ENCODE measurements around the gene STAB1.

GRCh38 chr3:52561028-52561747 lies 66.0 kb downstream of the STAB1 start:
- TF ChIP-seq CTCF (IDR thresholded peaks at IDR 0.05; ENCODE audit: poor library complexity) (no peak), EZH2 (IDR thresholded peaks at IDR 0.05; ENCODE audit: borderline replicate concordance) (no peak)
